ENCODE data around the gene GSKIP. TPM values are rescaled to one million over a fixed set of nuclear protein-coding genes. Genes with fewer than 3 reads are reported as not detected.

Gene GSKIP
- total RNA-seq, 2 donors from 2014 or later = 107 to 168 TPM

DNA sequence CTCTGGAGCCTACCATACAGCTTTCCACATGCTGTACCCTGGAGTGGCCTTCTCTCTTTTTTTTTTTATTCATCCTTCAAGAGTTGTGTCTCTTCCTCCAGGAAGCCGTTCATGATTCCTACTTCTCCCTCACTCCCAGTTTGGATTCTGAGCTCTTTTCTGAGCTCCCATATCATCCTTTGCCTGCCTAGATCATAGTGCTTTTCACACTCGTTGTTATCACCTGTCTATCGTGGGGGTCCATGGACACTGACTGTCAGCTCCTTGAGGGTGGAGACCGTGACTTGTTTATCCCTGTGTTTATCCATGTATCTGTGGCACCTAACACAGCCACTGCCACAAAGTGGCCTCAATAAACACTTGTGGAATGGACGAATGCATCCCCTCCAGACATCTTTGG lies 35.6 kb downstream of the GSKIP start:
- Histone ChIP-seq H3K36me3 (no peaks in the 10 kb centered on the region), H3K9me3 (no peaks in the 10 kb centered on the region), H3K27me3 (no peaks in the 10 kb centered on the region), H3K4me3 (no peak overlapping the region), H3K9ac (ENCODE audit: low read depth in 2 of 2, low read length in 2 of 2) (no peak overlapping the region), H3K27ac (no peak overlapping the region), H3K4me1 (no peaks in the 10 kb centered on the region)
- intact Hi-C loops (cut with DNase I) = no loop called here
- TF ChIP-seq, protein P1, sequence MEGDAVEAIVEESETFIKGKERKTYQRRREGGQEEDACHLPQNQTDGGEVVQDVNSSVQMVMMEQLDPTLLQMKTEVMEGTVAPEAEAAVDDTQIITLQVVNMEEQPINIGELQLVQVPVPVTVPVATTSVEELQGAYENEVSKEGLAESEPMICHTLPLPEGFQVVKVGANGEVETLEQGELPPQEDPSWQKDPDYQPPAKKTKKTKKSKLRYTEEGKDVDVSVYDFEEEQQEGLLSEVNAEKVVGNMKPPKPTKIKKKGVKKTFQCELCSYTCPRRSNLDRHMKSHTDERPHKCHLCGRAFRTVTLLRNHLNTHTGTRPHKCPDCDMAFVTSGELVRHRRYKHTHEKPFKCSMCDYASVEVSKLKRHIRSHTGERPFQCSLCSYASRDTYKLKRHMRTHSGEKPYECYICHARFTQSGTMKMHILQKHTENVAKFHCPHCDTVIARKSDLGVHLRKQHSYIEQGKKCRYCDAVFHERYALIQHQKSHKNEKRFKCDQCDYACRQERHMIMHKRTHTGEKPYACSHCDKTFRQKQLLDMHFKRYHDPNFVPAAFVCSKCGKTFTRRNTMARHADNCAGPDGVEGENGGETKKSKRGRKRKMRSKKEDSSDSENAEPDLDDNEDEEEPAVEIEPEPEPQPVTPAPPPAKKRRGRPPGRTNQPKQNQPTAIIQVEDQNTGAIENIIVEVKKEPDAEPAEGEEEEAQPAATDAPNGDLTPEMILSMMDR (IDR thresholded peaks at IDR 0.05) = no peak
- no peak for DNase-seq

DNA sequence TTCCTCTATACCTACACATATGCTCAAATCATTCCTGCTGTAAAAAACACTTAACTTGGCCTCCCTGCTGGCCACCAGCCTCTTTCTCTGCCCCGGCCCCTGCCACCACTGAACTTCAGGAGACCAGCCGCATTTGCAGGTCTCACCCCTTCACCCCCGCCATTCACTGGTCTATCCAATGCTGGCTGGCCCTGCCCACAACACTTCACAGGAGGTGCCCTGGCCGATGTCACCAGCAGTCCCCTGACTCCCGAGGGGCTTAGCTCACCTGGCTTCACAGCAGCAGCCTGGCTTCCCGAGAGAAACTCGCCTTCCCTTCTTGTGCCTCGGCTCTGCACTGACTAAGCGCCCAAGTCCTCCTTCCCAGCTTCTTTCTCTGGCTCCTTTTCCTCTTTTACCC lies 36.1 kb downstream of the GSKIP start:
- DNase-seq = no peak
- Histone ChIP-seq H3K27ac (no peak overlapping the region), H3K9ac (ENCODE audit: low read depth in 2 of 2, low read length in 2 of 2) (no peak overlapping the region), H3K27me3 (no peaks in the 10 kb centered on the region), H3K36me3 (no peaks in the 10 kb centered on the region), H3K4me3 (no peak overlapping the region), H3K4me1 (no peaks in the 10 kb centered on the region), H3K9me3 (no peaks in the 10 kb centered on the region)
- TF ChIP-seq, protein P1 (IDR thresholded peaks at IDR 0.05) = no peak
- intact Hi-C loops (cut with DNase I) = no loop called here

DNA sequence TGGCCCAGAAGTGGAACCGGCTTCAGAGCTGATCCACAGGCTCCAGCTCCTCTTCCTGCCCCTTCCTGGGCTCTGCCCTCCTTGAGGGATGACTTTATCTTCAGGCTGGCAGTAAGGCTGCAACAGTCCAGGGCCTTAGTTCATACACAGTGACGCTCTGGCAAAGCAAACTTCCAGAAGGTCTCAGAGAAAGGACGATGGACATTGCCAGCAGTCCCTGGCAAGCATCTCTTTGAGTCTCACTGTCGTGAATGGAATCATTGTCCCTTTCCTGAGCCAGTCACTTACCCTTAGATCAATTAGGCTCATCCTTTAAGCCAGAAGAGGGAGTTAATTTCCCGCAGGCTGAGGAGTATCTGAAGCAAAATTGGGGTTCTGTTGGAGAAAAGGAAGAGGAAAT lies 37.2 kb downstream of the GSKIP start:
- no peak overlapping the region for H3K4me3 ChIP-seq
- no peaks in the 10 kb centered on the region for H3K27me3 ChIP-seq
- no peak for DNase-seq
- H3K9ac ChIP-seq (ENCODE audit: low read depth in 2 of 2, low read length in 2 of 2) = no peak overlapping the region
- TF ChIP-seq, protein P1 (IDR thresholded peaks at IDR 0.05) = no peak
- no peak overlapping the region for H3K27ac ChIP-seq
- no peaks in the 10 kb centered on the region for H3K36me3 ChIP-seq
- intact Hi-C loops (cut with DNase I) = no loop called here
- no peaks in the 10 kb centered on the region for H3K9me3 ChIP-seq
- no peaks in the 10 kb centered on the region for H3K4me1 ChIP-seq

DNA sequence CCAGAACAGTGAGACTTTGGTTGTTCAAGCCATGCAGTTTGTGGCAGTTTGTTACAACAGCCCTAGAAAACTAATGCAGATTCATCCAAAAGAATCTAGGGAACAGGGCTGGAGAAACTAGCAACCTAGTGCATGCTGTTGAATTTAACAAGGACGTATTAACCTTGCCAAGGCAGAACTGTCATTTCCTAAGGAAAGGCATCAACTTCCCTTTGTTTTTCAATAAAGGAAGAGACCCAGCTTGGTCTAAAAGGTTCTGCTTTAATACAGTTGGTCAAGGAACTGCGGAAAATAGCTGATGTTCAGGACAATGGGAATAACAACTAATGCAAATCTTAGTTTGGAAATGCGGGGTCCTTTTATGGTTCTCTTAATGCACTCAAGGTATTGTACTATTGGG lies 40.1 kb downstream of the GSKIP start:
- Histone ChIP-seq H3K36me3 (no peaks in the 10 kb centered on the region), H3K9me3 (no peaks in the 10 kb centered on the region), H3K27ac (no peak overlapping the region), H3K27me3 (no peaks in the 10 kb centered on the region), H3K9ac (ENCODE audit: low read depth in 2 of 2, low read length in 2 of 2) (no peak overlapping the region), H3K4me1 (no peaks in the 10 kb centered on the region), H3K4me3 (no peak overlapping the region)
- intact Hi-C loops (cut with DNase I) = no loop called here
- TF ChIP-seq, protein P1 (IDR thresholded peaks at IDR 0.05) = no peak
- DNase-seq = no peak

DNA sequence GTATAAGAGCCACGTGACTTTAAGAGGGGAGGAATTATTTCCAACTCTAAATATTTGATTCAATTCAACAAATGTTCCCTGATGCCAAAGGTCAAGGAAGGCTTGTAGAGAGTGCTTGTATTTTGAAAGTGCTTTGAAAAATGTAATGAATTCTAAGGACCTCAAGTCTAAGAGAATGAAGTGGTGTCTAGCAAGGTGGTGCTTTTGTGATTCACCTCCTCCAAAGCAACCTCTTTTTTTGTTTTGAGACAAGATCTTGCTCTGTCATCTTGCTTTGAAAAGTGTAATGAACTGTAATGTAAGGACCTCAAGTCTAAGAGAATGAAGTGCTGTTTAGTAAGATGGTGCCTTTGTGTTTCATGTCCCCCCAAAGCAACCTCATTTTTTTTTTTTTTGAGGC lies 42.4 kb downstream of the GSKIP start:
- DNase-seq = no peak
- Histone ChIP-seq H3K4me1 (no peaks in the 10 kb centered on the region), H3K36me3 (no peaks in the 10 kb centered on the region), H3K9me3 (no peaks in the 10 kb centered on the region), H3K4me3 (no peak overlapping the region), H3K27ac (no peak overlapping the region), H3K9ac (ENCODE audit: low read depth in 2 of 2, low read length in 2 of 2) (no peak overlapping the region), H3K27me3 (no peaks in the 10 kb centered on the region)
- intact Hi-C loops (cut with DNase I) = no loop called here
- TF ChIP-seq, protein P1 (IDR thresholded peaks at IDR 0.05) = no peak

All from colonic mucosa (tissue), 4 donors.